GM18909 (cell line): Measurements from ENCODE around the gene MPO.

ENCODE experiments used
- ATAC-seq: cut with Tn5 transposase; IDR thresholded peaks from one replicate; pipeline ENCODE4 v1.9.1; 2021; ENCODE audit warnings: mild to moderate bottlenecking; ENCODE audit not compliant: unreplicated experiment, poor library complexity

The MPO gene

DNA sequence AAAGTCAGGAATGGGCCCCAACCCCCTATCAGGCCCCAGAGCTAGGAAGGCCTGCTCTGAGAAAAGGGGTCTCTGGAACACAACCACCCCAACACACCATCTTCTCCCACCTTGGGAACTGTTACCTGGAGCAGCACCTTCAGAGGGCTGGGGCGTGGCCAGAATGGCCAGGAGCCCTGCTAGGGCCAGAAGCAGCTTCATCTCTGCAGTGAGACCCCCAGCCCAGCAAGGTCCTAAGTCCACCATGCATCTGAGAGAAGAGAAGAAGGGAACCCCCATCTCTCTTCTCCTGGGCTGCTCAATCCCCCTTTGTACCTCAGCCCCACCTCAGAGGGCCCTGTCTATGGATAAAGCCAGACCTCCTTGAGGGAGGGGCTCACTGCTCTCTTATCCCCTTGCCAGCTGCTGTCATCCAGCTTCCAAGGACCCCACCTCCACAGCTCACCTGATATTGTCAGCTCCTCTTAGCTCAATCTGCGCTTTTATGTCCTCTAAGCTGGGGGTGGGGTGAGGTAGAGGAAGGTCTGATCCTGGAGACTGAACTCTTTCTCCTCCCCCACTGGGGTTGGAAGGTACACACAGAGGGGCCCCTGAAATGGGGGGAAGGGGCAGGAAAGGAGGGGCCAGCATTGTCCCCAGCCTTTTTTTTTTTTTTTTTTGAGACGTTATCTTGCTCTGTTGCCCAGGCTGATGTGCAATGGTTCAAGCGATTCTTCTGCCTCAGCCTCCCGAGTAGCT lies at the start of gene MPO:
Gene MPO (minus strand): TSS at position 456 of the 738 bp plus-strand sequence. CDS start 177 bp downstream, at position 279.
- no peak for ATAC-seq

- peak; percentile 19 for ATAC-seq
These were observed 49.2 kb upstream of the MPO start for GRCh38 chr17:58329810-58330537.

DNA sequence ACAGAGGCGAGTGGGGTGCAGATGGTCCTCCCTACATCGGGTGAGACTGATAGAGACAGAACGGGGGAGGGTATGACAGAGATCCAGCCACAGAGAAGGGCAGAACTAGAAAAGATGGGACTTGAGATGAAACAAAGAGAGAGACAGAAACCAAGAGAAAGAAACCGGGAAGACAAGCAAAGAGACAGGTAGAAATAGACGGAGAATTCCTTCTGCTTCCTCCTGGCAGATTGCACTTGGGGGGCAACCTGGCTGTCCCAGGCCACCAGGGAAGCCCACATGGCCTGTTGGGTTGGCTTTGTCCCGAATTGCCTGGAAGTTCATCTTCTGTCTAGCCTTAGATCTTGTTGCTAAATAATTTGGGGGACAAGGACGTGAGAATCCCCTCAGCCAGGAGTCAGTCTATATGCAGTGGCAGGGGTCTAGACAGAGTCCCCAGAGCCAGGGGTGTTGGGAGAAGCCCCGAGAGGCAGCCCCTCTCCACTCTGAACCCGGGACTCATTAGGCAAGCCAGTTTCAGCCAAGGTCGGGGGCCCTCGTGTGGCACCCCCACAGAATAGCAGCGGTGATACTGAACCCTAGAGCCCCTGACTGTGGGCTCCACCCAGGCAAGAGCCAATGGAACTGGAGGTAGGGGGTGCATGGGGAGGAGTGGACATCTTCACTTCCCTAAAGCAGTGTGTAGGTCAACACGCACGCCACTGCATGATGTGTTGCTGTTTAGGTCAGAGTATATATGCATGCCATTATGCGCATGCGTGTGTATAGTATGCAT lies 48.5 kb upstream of the MPO start:
- ATAC-seq = peak; percentile 44

GRCh38 chr17:58328195-58329034 lies 47.7 kb upstream of the MPO start, which contains the start of gene TSPOAP1:
Gene TSPOAP1 (minus strand): TSS chr17:58328795. CDS start chr17:58327920, 875 bp downstream.
- ATAC-seq = peak; percentile 2

- no peak for ATAC-seq
These were observed 46.8 kb upstream of the MPO start for GRCh38 chr17:58327363-58328194.

DNA sequence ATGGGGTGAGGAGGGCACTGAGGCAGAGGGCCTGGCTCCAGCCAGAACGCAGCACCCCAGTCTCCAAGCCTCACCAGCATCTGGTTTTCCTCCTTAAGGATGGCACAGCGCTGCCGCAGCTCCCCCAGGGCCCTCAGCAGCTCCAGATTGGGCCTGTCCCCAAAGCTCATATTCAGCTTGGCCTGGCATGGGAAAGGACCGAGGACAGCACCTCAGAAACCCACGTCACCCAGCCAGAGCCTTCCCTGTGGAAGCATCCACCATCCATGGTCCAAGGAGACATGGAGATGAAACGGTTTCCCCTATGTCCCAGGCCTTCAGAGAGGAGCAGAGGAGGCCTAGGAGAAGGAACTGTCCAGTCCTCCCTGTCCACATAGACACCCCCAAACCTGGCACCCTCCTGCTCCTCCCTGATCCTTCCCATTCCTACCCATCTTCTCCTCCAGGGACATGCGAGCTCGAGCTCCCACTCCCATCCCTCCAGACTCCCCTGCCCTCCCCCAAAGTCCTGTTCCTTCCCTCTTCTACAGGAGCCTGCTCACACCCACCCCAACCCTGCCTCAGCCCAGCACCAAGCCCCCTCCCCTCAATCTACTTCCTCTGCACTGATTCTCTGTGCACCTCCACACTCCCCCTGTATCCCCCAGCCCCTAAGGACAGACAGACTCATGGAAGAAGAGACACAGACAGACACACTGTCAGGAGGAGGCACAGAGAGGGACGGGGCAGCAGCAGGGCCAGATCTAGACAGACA lies 46.1 kb upstream of the MPO start:
- no peak for ATAC-seq

- ATAC-seq = no peak
These were observed 45.3 kb upstream of the MPO start for GRCh38 chr17:58325976-58326468.

- ATAC-seq = no peak
These were observed 44.6 kb upstream of the MPO start for GRCh38 chr17:58325289-58325726.

- no peak for ATAC-seq
These were observed 43.9 kb upstream of the MPO start for GRCh38 chr17:58324409-58325288.

- no peak for ATAC-seq
These were observed 43.3 kb upstream of the MPO start for GRCh38 chr17:58324056-58324408.

GRCh38 chr17:58323366-58324055 lies 42.8 kb upstream of the MPO start:
- no peak for ATAC-seq

GRCh38 chr17:58322581-58323185 lies 41.9 kb upstream of the MPO start:
- no peak for ATAC-seq

- no peak for ATAC-seq
These were observed 41.1 kb upstream of the MPO start for GRCh38 chr17:58321571-58322525.

GRCh38 chr17:58320570-58321323 lies 40.0 kb upstream of the MPO start:
- ATAC-seq = no peak

- ATAC-seq = no peak
These were observed 39.4 kb upstream of the MPO start for GRCh38 chr17:58320163-58320558.
